ENCODE data around the gene GRIP1.
"Not testable (repeated sequence)": the region's sequence is repeated elsewhere in the genome, so short reads cannot be mapped to it uniquely, and the experiment has no call there.

GRIP1 gene

GRCh38 chr12:66516561-66516960, 162.3 kb downstream of the GRIP1 start:
- DNase-seq (ENCODE audit: low spot score), result no peak

GRCh38 chr12:66516133-66516532, 162.7 kb downstream of the GRIP1 start:
- DNase-seq (ENCODE audit: low spot score), result no peak

DNA sequence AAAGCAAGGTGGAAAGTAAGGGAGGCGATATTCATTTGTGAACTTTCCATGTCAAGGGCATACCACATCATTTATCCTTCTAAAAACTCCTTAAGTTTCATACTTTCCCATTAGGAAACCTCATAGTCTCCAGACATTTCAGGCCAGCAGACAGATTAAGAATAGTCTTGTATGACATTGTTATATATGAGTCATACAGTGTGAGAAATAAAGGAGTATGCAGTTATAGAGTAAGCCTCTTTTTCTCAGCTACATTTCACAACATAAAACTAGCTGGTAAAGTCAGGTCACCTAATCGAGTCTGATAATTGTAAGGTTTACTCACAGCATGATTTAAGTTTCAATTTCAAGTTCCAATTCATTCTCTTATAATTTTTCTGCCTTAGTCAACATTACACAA, 164.3 kb downstream of the GRIP1 start:
- DNase-seq (ENCODE audit: low spot score), result no peak

- no peak for DNase-seq (ENCODE audit: low spot score)
Observed at GRCh38 chr12:66508025-66508424, 170.9 kb downstream of the GRIP1 start.

- no peak for DNase-seq (ENCODE audit: low spot score)
Observed at GRCh38 chr12:66503746-66504145, 175.1 kb downstream of the GRIP1 start.

DNA sequence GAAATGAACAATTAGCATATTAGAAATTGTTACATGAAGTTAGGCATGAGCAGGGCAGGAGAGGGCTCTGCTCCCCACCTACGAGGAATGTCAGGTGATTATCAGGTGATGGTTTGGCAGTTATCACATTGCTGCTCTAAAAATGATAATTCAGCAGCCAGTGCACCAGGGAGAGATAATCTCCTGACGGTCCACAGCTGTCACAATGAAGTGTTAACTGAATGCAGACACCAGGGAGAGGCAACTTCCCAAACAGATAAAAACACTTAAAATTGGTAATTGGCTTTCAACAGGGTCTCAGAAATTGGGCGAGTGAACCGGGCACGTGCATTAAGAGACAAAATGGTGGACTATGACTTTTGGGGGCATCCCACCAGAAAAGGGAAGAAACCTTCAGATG, 176.0 kb downstream of the GRIP1 start:
- DNase-seq (ENCODE audit: low spot score), result no peak

- DNase-seq (ENCODE audit: low spot score), result no peak
Observed at GRCh38 chr12:66500841-66501240, 178.0 kb downstream of the GRIP1 start.

DNA sequence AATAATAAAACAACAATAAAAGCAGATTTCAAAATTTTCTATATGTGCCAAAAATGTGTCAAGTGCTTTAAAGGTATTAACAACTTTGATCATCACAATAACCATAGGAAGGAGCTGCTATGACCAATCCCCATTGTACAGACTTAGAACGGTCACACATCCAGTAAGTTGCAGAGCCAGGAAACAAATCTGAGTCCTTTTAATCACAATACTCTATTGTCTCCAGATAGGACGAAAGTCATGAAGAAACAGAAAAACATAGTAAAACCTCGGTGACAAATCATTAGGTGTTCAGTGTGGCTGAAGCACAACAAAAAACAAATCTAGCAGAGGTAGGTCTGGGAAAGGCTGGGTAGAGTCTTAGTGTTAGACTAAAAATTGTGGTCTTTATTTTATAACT, 178.8 kb downstream of the GRIP1 start:
- DNase-seq (ENCODE audit: low spot score), result no peak

- DNase-seq (ENCODE audit: low spot score), result no peak
Observed at GRCh38 chr12:66499000-66499399, 179.9 kb downstream of the GRIP1 start.

DNA sequence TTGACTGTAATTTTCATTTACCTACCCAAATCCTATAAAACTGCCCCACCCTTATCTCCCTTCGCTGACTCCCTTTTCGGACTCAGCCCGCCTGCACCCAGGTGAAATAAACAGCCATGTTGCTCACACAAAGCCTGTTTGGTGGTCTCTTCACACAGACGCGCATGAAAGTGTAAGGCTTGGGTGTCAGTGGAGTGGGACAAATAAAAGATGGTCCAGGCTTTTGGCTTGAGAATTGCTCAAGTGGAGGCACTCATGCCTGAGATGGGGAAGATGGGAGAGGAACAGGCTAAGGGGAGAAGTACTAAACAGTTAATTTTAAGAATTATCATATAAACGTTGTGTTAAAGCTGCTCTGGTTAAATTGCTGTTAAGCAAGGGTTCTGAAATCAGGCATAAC, 180.8 kb downstream of the GRIP1 start:
- DNase-seq (ENCODE audit: low spot score), result not testable (repeated sequence)

DNA sequence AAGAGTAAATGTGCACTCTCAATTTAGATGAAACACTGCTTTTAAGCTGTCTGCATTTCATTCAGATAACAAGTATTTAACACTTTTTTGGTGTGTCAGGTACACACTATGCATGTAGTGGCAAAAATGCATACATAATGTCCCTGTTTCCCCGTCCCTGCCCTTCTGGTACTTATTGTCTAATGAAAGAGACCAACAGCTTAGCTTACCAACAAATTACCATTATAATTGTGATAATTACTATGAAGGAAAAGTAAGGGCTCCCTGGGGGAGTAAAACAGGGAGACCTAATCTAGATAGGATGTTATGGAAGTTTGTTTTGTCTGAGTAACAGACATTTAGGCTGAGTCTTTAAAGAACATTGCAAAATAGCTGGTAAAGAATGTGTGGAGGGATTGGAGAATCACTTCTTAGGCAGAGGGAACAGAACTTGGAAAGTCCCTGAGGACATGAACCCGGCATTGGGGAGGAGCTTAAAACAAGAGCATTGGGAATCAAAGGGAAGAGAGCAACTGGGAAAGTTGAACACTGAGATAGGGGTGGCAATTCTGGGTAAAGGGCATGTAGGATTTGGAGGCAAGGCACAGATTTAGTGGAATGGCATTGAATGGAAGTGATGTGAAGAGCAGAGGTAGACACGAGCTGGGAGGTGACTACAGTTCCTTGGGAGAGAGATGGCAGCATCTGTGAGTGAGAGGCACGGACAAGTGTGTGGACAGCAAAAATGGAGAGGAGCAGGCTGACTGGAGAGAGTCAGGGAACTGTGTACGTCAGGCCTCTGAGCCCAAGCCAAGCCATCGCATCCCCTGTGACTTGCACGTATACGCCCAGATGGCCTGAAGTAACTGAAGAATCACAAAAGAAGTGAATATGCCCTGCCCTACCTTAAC, 181.6 kb downstream of the GRIP1 start:
- no peak for DNase-seq (ENCODE audit: low spot score)

GRCh38 chr12:66496595-66496994, 182.3 kb downstream of the GRIP1 start:
- no peak for DNase-seq (ENCODE audit: low spot score)

DNA sequence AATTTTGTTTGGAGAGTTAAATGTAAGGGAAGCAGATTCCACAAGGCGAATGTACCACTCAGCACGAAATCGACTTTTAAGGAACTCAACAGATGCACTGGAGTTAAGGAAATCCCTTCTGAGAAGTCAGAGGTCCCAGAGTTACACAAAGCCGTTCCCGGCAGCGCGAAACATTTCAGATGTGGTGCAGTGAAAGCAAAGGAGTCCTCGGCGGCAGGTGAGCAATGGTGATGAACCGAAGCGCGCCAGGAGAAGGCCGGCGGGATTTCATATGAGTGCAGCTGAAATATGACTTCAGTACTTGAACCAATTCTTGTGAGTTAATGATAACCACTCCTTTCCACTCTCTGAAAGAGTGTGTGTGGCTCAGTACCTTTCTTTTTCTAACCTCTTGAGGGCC, 183.2 kb downstream of the GRIP1 start:
- DNase-seq (ENCODE audit: low spot score), result no peak

DNA sequence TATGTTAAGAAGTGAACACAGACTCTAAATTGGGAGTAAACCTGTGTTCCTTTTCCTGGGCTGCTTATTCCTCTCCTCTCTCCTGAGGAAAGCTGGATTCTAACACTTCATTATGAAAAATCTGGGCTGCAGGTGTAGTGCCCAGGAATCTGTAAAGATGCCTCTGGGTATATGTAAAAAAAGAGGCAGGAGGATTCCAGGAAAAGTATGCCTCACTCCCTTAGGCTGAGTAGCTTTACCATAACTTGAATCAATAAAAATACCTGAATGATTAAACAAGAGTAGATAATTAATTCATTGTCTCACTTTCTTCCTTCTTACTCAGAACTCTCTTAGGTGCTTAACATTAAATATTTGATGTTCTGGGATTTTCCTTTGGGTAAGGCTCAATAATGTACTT, 185.1 kb downstream of the GRIP1 start:
- no peak for DNase-seq (ENCODE audit: low spot score)

DNA sequence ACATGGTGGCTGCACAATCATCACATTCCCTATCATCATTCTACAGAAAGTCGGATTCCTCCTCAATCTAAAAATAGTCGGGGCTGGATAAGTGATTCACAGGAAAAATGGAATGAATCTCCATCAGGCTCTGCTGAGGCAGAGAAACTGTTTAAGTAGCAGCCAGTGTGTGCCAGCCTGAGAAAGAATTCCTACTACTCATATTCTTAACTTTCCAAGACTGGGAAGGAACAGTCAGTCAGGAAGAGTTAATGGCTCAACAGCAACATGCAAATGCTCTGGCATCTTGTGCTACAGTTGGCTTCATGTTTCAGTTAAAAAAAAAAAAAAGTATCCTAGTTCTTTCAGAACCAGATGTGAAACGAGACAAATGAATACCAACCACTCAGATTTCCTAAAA, 187.0 kb downstream of the GRIP1 start:
- DNase-seq (ENCODE audit: low spot score), result no peak

DNA sequence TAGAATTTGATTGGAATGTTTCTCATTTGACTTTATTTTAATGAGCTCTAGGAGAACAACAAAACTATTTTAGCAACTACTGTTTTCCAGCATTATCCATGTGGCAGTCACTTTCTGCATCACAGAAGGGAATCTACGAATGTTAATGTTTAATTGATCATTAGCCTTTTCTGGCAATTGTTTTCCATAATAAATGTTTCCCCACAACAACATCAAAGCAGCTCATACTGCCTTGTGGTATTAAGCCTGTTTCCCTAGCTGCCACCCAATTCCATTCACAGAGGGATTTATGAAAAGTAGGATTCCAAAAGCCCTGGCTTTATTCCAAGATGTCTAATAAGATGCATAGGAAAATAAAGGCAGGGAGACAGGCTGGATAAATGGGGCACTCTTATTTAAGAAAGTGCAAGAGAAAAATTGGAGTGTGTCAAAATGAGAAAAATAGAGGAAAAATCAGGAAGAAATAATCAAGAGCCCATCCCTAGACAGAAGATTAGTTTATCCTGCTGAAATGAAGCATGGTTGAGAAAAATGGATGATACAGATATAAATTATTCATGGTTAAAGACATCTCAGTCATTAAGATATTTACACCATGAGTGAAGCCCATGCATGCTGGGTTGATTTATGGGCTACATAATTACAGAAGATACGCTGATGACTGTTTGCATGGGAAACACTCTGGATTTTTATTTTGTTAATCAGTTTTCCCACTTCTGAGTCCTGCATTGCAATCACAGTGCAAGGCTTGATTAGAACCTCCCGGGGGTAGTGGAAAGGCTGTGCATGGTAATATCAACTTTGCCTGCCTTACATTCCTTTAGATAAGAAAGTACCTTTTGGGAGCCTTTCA, 196.3 kb downstream of the GRIP1 start:
- DNase-seq (ENCODE audit: low spot score), result no peak

DNA sequence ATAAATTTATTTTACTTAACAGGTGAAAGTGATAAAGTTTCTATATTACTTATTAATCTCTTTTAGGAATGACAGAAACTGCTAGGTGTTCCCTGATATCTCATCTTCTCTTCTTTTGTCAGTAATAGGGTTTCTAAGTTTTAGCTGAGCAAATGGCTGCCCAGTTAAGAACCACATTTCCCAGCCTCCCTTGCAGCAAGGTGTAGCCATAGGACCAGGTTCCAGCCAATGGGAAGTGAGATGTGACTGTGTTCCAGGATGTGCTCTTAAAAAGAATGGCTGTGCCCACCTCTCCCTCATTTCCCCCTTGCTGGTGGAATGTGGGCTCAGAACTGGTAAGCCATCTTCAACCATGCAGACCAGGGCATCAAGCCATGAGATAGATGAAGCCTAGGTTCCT, 210.9 kb downstream of the GRIP1 start:
- peak; percentile 39 for DNase-seq (ENCODE audit: low spot score)

DNA sequence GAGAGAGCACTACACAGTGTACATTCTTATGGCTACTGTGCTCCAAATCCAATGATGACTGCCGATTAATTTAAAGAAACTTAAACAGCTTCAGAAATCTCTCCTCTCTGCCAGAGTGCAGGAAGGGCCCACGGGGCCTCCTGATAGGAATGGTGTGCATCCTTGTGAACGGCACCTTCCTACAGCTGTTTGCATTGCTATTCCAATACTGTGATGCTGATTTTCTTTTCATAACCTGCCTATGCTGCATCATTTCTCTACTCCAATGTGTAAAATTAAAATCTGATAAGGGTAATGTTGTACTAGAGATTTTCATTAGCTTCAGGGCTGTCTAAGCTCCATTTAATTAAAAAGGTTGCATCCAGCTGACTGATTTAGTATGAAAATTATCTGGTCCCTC, 217.5 kb downstream of the GRIP1 start:
- DNase-seq (ENCODE audit: low spot score), result no peak

DNA sequence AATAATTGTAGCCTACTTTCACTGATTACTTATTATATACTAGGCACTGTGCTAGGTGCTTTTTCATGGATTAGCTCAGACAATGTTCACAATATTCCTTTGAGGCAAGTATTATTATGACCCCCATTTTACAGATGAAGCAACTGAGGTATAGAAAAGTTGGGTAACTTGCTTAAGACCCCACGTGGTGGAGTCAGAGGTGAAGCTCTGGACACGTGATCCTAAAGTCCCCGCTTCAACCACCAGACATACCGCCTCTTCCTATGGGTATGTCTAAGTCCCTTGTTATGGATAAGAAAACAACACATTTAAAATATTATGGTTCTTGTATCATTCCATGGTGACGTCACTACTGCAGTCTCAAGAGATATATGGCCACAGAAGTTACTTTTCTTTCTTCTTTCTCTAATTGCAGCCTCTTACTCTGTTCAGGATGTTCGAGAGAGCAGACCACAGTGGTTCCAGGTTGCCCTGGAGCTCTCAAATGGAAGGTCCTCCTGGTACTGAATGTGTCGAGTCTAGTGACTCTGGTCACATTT, 218.9 kb downstream of the GRIP1 start:
- DNase-seq (ENCODE audit: low spot score), result no peak

GRCh38 chr12:66456612-66457011, 222.3 kb downstream of the GRIP1 start:
- DNase-seq (ENCODE audit: low spot score), result no peak

GRCh38 chr12:66453844-66454243, 225.0 kb downstream of the GRIP1 start:
- no peak for DNase-seq (ENCODE audit: low spot score)

- DNase-seq (ENCODE audit: low spot score), result no peak
Observed at GRCh38 chr12:66453120-66453519, 225.8 kb downstream of the GRIP1 start.

- DNase-seq (ENCODE audit: low spot score), result no peak
Observed at GRCh38 chr12:66449531-66449930, 229.3 kb downstream of the GRIP1 start.

Measured in NAMALWA (cell line).